Mesothelial cell of epicardium (in vitro differentiated cells): ENCODE results near the gene RNF208. TPM values are rescaled to one million over a fixed set of nuclear protein-coding genes. Genes with fewer than 3 reads are reported as not detected.

ENCODE experiments used
- DNase-seq, 2 experiments: peaks; one replicate each; pipeline ENCODE4 v3.0.0; 2021; ENCODE audit warnings: low spot score in 2 of 2; ENCODE audit not compliant: unreplicated experiment in 2 of 2
- H3K27ac Mint-ChIP-seq: 2 replicates; pipeline ENCODE4 v1.8.0; 2021; ENCODE audit warnings: mixed read lengths
- H3K27me3 Mint-ChIP-seq: 2 replicates; pipeline ENCODE4 v1.8.0; 2021; ENCODE audit warnings: low read depth, mixed read lengths
- H3K36me3 Mint-ChIP-seq: 2 replicates; pipeline ENCODE4 v1.8.0; 2021; ENCODE audit warnings: mixed read lengths
- H3K4me1 Mint-ChIP-seq: 2 replicates; pipeline ENCODE4 v1.8.0; 2021; ENCODE audit warnings: mixed read lengths
- H3K4me3 Mint-ChIP-seq: 2 replicates; pipeline ENCODE4 v1.8.0; 2021; ENCODE audit warnings: mild to moderate bottlenecking, moderate library complexity, mixed read lengths
- H3K9me3 Mint-ChIP-seq: 2 replicates; pipeline ENCODE4 v1.8.0; 2021; ENCODE audit warnings: mixed read lengths
- total RNA-seq: library from RNA; stranded (reverse); gene quantifications from 3 replicates; pipeline ENCODE4 v1.2.1, GENCODE V29; 2021
- TF ChIP-seq, protein P1 (sequence below): fragments of 200-600 bp; sonication (generic); IDR thresholded peaks from one replicate; pipeline ENCODE4 v1.5.0; 2021; ENCODE audit warnings: antibody characterized with exemption; ENCODE audit not compliant: unreplicated experiment

RNF208 gene
- total RNA-seq, 1 donor from 2014 or later: 13.9 TPM

DNA sequence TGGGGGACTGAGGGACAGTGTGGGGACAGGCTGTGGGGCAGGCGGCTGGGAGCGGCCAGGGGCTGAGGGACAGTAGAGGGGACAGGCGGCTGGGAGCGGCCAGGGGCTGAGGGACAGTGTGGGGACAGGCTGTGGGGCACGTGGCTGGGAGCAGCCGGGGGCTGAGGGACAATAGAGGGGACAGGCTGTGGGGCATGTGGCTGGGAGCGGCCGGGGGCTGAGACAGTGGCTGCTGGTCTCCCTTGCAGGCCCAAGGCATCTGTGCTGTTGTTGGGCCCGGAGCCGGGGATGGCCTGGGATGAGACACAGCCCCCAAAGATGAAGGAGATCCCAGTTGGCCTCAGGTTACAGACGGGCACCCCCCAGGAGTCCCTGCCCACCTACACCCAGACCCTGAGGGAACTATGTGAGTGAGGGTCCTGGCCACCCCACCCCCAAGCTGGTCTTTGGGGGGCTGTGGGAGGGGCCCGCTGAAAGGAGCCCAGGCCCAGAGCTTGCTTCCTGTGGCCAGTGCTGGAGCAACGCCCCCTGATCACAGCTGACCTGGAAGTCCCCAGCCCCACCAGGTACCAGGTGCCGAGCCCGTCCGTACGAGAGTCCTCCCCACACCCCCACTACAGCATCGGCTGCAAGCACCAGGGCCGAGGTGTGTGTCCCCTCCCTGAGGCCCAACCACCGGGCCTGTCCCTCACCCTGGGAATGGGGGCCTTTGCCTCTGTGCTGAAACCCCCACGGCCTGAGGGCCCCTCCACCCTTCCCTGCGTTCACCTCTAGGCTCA lies 29.6 kb upstream of the RNF208 start:
- Mint-ChIP-seq H3K27ac (no peak overlapping the region), H3K9me3 (no peaks in the 10 kb centered on the region)
- TF ChIP-seq, protein P1, sequence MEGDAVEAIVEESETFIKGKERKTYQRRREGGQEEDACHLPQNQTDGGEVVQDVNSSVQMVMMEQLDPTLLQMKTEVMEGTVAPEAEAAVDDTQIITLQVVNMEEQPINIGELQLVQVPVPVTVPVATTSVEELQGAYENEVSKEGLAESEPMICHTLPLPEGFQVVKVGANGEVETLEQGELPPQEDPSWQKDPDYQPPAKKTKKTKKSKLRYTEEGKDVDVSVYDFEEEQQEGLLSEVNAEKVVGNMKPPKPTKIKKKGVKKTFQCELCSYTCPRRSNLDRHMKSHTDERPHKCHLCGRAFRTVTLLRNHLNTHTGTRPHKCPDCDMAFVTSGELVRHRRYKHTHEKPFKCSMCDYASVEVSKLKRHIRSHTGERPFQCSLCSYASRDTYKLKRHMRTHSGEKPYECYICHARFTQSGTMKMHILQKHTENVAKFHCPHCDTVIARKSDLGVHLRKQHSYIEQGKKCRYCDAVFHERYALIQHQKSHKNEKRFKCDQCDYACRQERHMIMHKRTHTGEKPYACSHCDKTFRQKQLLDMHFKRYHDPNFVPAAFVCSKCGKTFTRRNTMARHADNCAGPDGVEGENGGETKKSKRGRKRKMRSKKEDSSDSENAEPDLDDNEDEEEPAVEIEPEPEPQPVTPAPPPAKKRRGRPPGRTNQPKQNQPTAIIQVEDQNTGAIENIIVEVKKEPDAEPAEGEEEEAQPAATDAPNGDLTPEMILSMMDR: no peak

DNA sequence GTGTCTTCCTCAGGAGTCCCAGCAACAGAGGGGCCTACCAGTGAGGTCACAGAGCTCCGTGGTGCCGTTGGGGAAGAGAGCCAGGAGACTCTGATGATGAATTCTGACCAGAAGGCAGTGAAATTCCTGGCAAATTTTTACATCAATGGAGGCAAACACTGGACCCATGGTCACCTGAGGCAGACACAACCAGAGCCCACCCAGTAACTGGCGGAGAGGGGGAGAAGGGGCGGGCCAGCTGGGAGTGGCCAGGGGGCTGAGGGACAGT lies 29.1 kb upstream of the RNF208 start, which contains the start of gene STPG3:
TSS of gene STPG3 (plus strand) at position 93 of the 268 bp plus-strand sequence. CDS start at position 94, 1 bp downstream.
- no peak within 1 kb of the TSS for H3K4me3 Mint-ChIP-seq

More for the DNA sequence above, 29.6 kb upstream of the RNF208 start:
- Mint-ChIP-seq H3K4me1 (peaks cover 13% of the 10 kb centered on the region), H3K27me3 (no peaks in the 10 kb centered on the region), H3K36me3 (no peaks in the 10 kb centered on the region), H3K4me3 (no peak overlapping the region)
- DNase-seq: no peak

DNA sequence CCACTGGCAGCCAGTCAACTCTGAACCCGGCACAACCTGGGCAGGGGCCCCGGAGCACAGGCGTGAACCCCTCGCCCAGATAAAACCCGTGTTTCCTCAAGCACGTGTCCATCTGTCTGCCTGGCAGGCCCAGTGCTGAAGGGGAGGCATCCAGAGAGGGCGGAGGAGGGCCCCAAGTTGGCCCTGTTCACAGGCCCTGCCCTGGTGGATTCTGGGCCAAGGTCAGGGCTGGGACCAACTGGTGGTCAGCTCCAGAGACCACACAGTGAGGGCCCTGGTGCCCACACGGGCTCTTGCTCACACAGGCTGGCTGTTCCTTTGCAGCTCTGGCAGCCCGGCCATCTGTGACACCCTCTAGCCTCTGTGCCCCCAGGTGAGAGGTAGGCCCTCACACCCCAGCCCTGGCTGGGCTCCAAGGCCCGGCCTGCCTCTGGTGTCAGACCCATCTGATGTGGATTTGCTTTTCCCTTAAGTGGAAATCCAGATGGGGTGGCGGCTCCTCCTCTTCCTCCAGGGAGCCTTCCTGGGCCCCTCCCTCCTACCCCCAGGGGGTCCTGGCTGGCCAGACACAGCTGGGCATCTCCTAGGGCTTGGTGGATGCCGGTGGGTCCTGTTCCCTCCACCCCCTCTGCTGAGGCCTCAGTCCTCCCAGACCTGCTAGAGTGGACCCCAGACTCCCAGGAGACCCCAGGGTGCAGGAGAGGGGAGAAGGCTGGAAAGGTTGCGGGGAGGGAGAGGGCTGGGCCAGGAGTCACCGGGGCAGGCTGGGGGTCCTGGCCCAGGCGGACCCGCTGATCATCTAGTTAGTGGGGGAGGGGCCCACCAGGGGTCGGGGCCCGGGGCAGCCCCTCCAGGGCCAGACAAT lies 28.5 kb upstream of the RNF208 start:
- no peak for DNase-seq
- Mint-ChIP-seq H3K4me3 (no peak overlapping the region), H3K36me3 (no peaks in the 10 kb centered on the region), H3K27ac (no peak overlapping the region), H3K4me1 (peaks cover 8% of the 10 kb centered on the region), H3K9me3 (no peaks in the 10 kb centered on the region), H3K27me3 (no peaks in the 10 kb centered on the region)
- TF ChIP-seq, protein P1: no peak

More for the DNA sequence above, 29.1 kb upstream of the RNF208 start, which contains the start of gene STPG3:
- Mint-ChIP-seq H3K27me3 (no peaks in the 10 kb centered on the region), H3K27ac (no peak within 1 kb of the TSS), H3K36me3 (no peaks in the 10 kb centered on the region), H3K4me1 (peaks cover 9% of the 10 kb centered on the region), H3K9me3 (no peaks in the 10 kb centered on the region)
- TF ChIP-seq, protein P1: no peak
- DNase-seq: no peak

DNA sequence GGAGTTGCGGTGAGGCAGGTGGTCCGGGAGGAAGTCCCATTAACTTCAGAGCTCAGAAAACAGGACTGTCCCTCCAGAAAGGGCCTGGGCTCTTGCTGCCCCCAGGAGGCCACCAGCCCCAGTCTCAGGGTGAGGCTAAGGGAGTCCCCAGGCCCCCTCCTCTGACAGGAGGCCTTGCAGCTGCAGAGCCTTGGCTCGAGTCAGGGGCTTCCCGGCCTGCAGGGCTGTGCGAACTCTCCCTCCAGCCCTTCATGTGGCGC lies 25.8 kb upstream of the RNF208 start:
- no peak overlapping the region for H3K4me3 Mint-ChIP-seq

DNA sequence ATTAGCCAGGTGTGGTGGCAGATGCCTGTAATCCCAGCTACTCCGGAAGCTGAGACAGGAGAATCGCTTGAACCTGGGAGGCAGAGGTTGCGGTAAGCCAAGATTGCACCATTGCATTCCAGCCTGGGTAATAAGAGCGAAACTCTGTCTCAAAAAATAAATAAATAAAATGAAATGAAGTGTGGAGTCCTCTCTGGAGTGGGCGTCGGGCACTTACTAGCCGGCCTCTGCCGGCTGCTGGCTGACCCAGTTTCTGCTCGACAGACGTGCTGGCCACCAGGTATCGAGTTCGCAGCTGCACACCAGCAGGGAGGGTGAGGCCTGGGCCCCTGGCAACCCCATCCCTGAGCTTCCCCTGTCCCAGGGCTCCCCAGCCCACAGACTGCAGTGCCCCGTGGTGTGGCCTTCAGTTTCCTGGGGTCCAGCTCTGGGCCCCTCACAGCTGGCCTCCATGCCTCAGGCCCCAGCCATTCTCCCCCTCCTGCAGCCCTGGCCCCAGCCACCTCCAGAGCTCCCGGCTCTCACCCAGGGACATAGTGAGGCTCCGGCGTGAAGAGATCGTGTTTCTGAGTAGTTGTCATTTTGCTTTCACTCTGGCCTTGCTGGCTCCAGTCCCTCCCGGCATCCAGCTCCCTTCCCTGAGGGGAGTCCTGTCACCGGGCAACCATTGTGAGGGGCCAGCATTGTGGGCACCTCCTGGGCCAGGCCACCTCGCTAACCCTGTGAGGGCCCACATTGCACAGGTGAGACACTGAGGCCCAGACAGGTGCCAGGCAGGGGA lies 25.3 kb upstream of the RNF208 start:
- Mint-ChIP-seq H3K27me3 (no peaks in the 10 kb centered on the region), H3K4me1 (peaks cover 9% of the 10 kb centered on the region)

More for the DNA sequence above, 25.8 kb upstream of the RNF208 start:
- TF ChIP-seq, protein P1: no peak
- H3K9me3 Mint-ChIP-seq: no peaks in the 10 kb centered on the region
- no peak for DNase-seq
- peaks cover 5% of the 10 kb centered on the region for H3K36me3 Mint-ChIP-seq
- peaks cover 4% of the 10 kb centered on the region for H3K4me1 Mint-ChIP-seq
- H3K27ac Mint-ChIP-seq: no peak overlapping the region
- no peaks in the 10 kb centered on the region for H3K27me3 Mint-ChIP-seq

More for the DNA sequence above, 25.3 kb upstream of the RNF208 start:
- H3K4me3 Mint-ChIP-seq: no peak overlapping the region
- TF ChIP-seq, protein P1: no peak
- no peaks in the 10 kb centered on the region for H3K9me3 Mint-ChIP-seq
- no peak for DNase-seq
- H3K27ac Mint-ChIP-seq: no peak overlapping the region
- H3K36me3 Mint-ChIP-seq: peaks cover 11% of the 10 kb centered on the region
